HEK293T (cell line): ENCODE results near the gene HS6ST1.

Experiments used
- CTCF ChIA-PET: fragments of 350-600 bp; formaldehyde crosslinking; extraction: SDS; loops from one replicate; lab custom pipeline; 2021; ENCODE audit warnings: antibody characterized with exemption, inconsistent platforms; lab: Yijun Ruan, JAX
- POLR2A ChIA-PET: fragments of 350-600 bp; formaldehyde crosslinking; extraction: SDS; loops from one replicate; lab custom pipeline; 2020; ENCODE audit warnings: antibody characterized with exemption, inconsistent platforms; lab: Yijun Ruan, JAX
- DNase-seq: peaks from one replicate; pipeline ENCODE4 v3.0.0; 2012; ENCODE audit warnings: mixed read lengths; ENCODE audit errors: extremely low spot score
- ARNT ChIP-seq: fragments of 450-650 bp; IDR thresholded peaks from 2 replicates; pipeline ENCODE4 v1.6.1; 2017; ENCODE audit warnings: mild to moderate bottlenecking
- BHLHE40 ChIP-seq: fragments of 450-650 bp; IDR thresholded peaks from 2 replicates; pipeline ENCODE4 v1.6.1; 2016; ENCODE audit warnings: mild to moderate bottlenecking, moderate library complexity, borderline replicate concordance
- CTBP1 ChIP-seq: fragments of 450-650 bp; IDR thresholded peaks from 2 replicates; pipeline ENCODE4 v1.6.1; 2016; ENCODE audit warnings: borderline replicate concordance
- ELF4 ChIP-seq: fragments of 450-650 bp; IDR thresholded peaks from 2 replicates; pipeline ENCODE4 v1.6.1; 2017; ENCODE audit warnings: antibody characterized with exemption
- FOXA1 ChIP-seq: fragments of 450-650 bp; IDR thresholded peaks from 2 replicates; pipeline ENCODE4 v1.6.1; 2016; ENCODE audit warnings: mild to moderate bottlenecking
- FOXK2 ChIP-seq: fragments of 450-650 bp; IDR thresholded peaks from 2 replicates; pipeline ENCODE4 v1.6.1; 2016; ENCODE audit warnings: mild to moderate bottlenecking
- FOXM1 ChIP-seq: fragments of 450-650 bp; IDR thresholded peaks from 2 replicates; pipeline ENCODE4 v1.6.1; 2017; ENCODE audit warnings: mild to moderate bottlenecking, borderline replicate concordance
- HDGF ChIP-seq: fragments of 450-650 bp; IDR thresholded peaks from 2 replicates; pipeline ENCODE4 v1.6.1; 2017; ENCODE audit warnings: antibody characterized with exemption, borderline replicate concordance
- L3MBTL2 ChIP-seq: fragments of 450-650 bp; conservative IDR thresholded peaks from 2 replicates; pipeline ENCODE4 v1.6.1; 2016; ENCODE audit warnings: mild to moderate bottlenecking
- LEF1 ChIP-seq: fragments of 450-650 bp; IDR thresholded peaks from 2 replicates; pipeline ENCODE4 v1.6.1; 2017; ENCODE audit warnings: mild to moderate bottlenecking, borderline replicate concordance
- NFRKB ChIP-seq: fragments of 450-650 bp; IDR thresholded peaks from 2 replicates; pipeline ENCODE4 v1.6.1; 2016; ENCODE audit warnings: mild to moderate bottlenecking, moderate library complexity
- SP1 ChIP-seq: fragments of 450-650 bp; IDR thresholded peaks from 2 replicates; pipeline ENCODE4 v1.6.1; 2017
- SUZ12 ChIP-seq: fragments of 450-650 bp; IDR thresholded peaks from 2 replicates; pipeline ENCODE4 v1.6.1; 2016; ENCODE audit warnings: mild to moderate bottlenecking
- TARDBP ChIP-seq: fragments of 450-650 bp; IDR thresholded peaks from 2 replicates; pipeline ENCODE4 v1.6.1; 2016
- ZNF384 ChIP-seq: fragments of 450-650 bp; IDR thresholded peaks from 2 replicates; pipeline ENCODE4 v1.6.1; 2016
- TF ChIP-seq, protein P1 (sequence below): fragments of 450-650 bp; IDR thresholded peaks from 2 replicates; pipeline ENCODE4 v1.6.1; 2016

HS6ST1 gene

DNA sequence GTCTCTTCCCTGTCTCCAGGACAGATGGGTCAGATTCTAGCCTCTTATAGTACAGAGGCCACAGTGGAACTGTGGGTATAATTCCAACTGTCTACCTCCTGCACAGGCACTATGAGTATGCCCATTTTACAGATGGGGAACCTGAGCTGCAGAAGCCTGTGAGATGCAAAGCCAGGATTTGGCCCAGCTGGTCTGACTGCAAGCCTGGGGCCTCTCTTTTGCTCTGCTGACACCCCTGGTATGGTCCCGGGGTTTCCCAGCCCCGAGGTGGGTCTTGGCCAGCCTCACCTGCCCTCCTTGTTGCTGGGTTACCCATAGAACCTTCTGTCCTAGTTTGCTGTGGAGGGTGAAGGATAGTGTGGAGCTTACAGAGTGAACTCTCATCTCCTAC, 9.8 kb downstream of the HS6ST1 start:
- no peak for DNase-seq
- CTCF ChIA-PET, result no interaction called here
- POLR2A ChIA-PET, result no interaction called here
- TF ChIP-seq L3MBTL2 (no peak), SP1 (no peak), FOXK2 (no peak), LEF1 (no peak), SUZ12 (no peak), NFRKB (no peak)
- TF ChIP-seq, protein P1, sequence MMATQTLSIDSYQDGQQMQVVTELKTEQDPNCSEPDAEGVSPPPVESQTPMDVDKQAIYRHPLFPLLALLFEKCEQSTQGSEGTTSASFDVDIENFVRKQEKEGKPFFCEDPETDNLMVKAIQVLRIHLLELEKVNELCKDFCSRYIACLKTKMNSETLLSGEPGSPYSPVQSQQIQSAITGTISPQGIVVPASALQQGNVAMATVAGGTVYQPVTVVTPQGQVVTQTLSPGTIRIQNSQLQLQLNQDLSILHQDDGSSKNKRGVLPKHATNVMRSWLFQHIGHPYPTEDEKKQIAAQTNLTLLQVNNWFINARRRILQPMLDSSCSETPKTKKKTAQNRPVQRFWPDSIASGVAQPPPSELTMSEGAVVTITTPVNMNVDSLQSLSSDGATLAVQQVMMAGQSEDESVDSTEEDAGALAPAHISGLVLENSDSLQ, result no peak

DNA sequence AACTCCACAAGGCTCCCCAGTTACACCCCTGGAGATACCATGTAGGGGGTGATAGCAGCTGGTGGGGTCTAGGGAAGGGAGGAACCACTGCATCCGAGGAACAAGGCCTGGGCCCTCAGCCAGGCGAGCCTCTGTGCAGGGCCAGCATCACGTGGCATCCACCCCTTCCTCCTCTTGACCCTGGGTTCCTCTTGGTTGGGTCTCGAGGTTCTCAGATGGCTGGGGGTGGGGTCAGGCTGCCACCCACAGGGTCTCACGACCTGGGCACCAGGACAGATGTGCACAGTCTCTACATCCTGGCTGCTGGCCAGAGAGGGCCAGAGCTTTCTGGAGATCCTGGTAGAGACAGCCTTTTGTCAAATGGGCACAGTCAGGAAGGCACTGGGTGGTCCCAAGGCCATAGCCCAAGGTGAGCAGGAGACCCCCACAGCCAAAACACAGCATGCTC, 10.4 kb downstream of the HS6ST1 start:
- no peak for TF ChIP-seq HDGF
- no peak for TF ChIP-seq LEF1
- TF ChIP-seq FOXA1, result no peak
- TF ChIP-seq FOXK2, result no peak
- DNase-seq, result no peak
- POLR2A ChIA-PET, result no interaction called here
- CTCF ChIA-PET, result no interaction called here

DNA sequence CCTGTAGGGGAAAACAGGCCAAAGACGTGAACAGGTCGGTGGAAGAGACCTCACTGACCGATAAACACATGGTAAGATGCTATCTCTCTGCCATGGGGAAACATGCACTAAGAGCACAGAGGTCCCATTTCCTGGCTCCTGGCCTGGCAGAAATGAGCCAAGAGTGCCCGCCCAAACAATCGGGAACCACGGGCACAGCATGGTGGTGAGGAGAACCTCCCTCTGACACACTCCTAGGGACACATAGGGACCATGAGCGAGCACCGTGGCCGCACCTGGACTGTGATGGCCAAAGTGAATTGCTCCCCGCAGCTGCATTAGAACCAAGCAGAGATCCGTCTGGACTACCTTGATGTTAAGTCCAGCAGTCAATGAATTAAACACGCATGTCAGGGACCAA, 11.1 kb downstream of the HS6ST1 start:
- ChIA-PET CTCF (no interaction called here), POLR2A (no interaction called here)
- no peak for DNase-seq
- TF ChIP-seq NFRKB (no peak), HDGF (no peak)

DNA sequence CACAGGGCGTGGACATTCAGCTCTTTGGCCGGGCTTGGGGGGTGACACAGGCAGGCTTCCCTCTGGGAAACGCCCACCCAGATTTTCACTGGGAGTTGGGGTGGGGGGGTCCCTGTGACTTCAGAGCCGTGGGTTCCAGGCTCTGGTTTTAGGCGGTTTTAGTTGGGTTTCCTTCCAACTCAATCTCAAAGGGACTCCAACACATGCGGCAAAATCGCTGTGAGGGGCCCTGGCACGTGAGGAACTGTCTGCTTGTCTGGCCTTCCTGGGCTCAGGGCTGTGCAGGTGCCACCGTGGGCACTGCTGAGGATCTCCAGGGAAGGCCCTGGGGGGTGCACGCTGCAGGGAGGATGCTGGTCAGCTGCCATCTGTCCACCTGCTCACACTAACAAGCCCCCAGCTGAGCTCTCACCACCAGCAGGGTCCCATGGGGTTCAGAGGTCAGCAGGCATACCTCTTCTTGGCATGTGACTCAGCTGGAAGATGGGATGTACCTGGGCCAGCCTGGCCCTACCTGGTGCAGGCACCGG, 11.7 kb downstream of the HS6ST1 start:
- DNase-seq, result no peak
- ChIA-PET CTCF (interaction anchor here (1.6 kb wide), 1 partner anchor 244 kb away, joined by 6 read pairs; no protein-coding TSS in a partner anchor), POLR2A (no interaction called here)
- no peak for TF ChIP-seq ARNT
- no peak for TF ChIP-seq FOXK2
- no peak for TF ChIP-seq ZNF384
- no peak for TF ChIP-seq FOXM1
- no peak for TF ChIP-seq SP1
- no peak for TF ChIP-seq BHLHE40
- no peak for TF ChIP-seq SUZ12
- TF ChIP-seq CTBP1, result no peak

DNA sequence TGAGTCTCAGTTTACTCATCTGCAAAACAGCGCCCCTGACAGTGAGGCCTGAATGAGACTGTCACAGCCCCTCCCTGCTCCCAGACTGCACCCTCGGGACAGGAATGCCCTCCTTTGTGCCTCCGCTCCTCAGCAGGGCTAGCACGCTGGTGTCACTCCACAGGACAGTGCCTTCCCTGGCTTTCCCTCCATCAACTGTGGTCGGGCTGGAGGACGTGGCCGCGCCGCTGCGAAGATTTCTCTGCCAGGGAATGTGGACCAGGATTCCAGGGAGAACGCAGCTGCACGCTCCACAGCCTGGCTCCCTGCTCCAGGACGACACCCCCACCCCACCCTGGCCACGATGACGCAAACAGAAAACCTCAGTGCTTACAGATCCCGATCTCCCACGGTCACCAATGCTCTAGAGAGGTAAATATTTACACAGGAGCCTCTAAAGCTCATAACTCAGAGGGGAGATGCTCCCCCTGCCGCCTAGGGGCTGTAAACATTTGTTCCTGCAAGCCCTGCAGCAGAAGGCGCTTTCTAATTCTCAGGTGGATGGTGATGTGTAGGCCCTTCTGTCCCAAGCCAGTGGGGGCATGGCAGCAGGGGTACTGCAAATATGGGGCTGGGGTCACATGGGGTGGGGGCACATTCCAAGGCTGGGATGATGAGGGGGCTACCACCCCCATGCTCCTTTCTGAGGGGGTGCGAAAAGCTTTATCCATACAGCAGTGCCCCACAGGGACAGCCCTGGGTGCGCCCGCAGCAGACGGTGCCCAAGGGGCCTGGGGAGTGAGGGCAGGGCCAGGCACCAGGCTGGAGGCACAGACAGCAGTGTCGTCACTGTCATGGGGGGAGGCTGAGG, 12.4 kb downstream of the HS6ST1 start:
- CTCF ChIA-PET, result interaction anchor here (0.5 to 1.6 kb wide), 3 partner anchors 112 to 243 kb away, joined by 3 to 6 read pairs (median 3); no protein-coding TSS in a partner anchor
- POLR2A ChIA-PET, result no interaction called here

DNA sequence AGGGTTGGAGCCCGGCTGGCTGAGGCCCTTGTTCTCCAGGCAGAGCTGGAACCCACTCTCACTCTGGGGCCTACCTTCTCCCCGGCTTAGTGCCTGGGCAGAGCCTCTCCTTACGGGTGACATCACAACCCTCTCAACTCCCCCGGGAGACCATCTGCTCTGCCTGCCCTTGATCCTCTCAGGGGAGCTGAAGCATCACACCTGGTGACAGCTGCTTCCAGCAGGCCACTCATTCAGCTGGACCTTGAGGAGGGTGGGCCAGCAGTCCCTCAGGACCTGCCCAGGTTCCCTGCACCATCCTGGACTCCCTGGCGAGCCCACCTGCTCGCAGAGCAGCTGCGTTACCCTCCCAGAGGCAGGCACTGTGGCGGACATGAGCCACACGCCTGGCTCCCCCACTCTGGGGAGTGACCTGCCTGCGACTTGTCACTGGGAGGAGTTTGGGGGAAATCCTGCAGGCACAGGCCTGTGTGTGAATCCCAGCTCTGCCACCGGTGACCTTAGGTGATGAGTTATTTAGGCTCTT, 13.1 kb downstream of the HS6ST1 start:
- CTCF ChIA-PET, result interaction anchor here (0.6 to 1.6 kb wide), 2 partner anchors 129 to 242 kb away, joined by 3 to 6 read pairs; no protein-coding TSS in a partner anchor
- DNase-seq, result no peak
- POLR2A ChIA-PET, result no interaction called here
- TF ChIP-seq HDGF, result no peak
- no peak for TF ChIP-seq ZNF384
- TF ChIP-seq LEF1, result no peak
- TF ChIP-seq SP1, result no peak
- TF ChIP-seq FOXM1, result no peak
- TF ChIP-seq L3MBTL2, result no peak
- TF ChIP-seq FOXA1, result no peak
- TF ChIP-seq TARDBP, result no peak
- TF ChIP-seq FOXK2, result no peak
- no peak for TF ChIP-seq SUZ12
- no peak for TF ChIP-seq BHLHE40
- TF ChIP-seq, protein P1, result no peak
- no peak for TF ChIP-seq ARNT
- TF ChIP-seq CTBP1, result no peak
- TF ChIP-seq NFRKB, result no peak
- TF ChIP-seq ELF4, result no peak

More for the DNA sequence above, 12.4 kb downstream of the HS6ST1 start:
- TF ChIP-seq FOXM1, result no peak
- no peak for TF ChIP-seq CTBP1
- no peak for DNase-seq
